DLD1 (cell line): ENCODE data around the gene DDX41.
"Not testable (repeated sequence)": the region's sequence is repeated elsewhere in the genome, so short reads cannot be mapped to it uniquely, and the experiment has no call there.

ENCODE experiments used
- in situ Hi-C: cut with HindIII; loops from 2 replicates; pipeline ENCODE4 v1.10.0; 2017; ENCODE audit warnings: low sequenced_read_pairs

The DDX41 gene

GRCh38 chr5:177516601-177517568 is at the start of gene DDX41:
DDX41 (minus strand) TSS chr5:177516961; CDS start chr5:177516945, 16 bp downstream.
- in situ Hi-C loops = no loop called here

GRCh38 chr5:177565046-177565445 is 48.3 kb upstream of the DDX41 start:
- in situ Hi-C loops = no loop called here

GRCh38 chr5:177559446-177559941 is 42.7 kb upstream of the DDX41 start:
- in situ Hi-C loops = not testable (repeated sequence)

GRCh38 chr5:177557796-177558195 is 41.0 kb upstream of the DDX41 start:
- in situ Hi-C loops = no loop called here

- in situ Hi-C loops = no loop called here
Measured at GRCh38 chr5:177557041-177557647, 40.4 kb upstream of the DDX41 start.

GRCh38 chr5:177555665-177556064 is 38.9 kb upstream of the DDX41 start:
- in situ Hi-C loops = no loop called here

GRCh38 chr5:177555228-177555627 is 38.5 kb upstream of the DDX41 start:
- in situ Hi-C loops = no loop called here

- in situ Hi-C loops = no loop called here
Measured at GRCh38 chr5:177554474-177555111, 37.8 kb upstream of the DDX41 start, which contains the start of gene FAM193B. FAM193B (minus strand) TSS chr5:177554563; CDS start chr5:177554458, 105 bp downstream.

GRCh38 chr5:177553671-177554429 is 37.1 kb upstream of the DDX41 start:
- in situ Hi-C loops = no loop called here

GRCh38 chr5:177552839-177553455 is 36.2 kb upstream of the DDX41 start:
- in situ Hi-C loops = no loop called here

GRCh38 chr5:177550122-177550521 is 33.4 kb upstream of the DDX41 start:
- in situ Hi-C loops = no loop called here

GRCh38 chr5:177548495-177548894 is 31.7 kb upstream of the DDX41 start:
- in situ Hi-C loops = no loop called here

- in situ Hi-C loops = no loop called here
Measured at GRCh38 chr5:177547736-177548135, 31.0 kb upstream of the DDX41 start.

GRCh38 chr5:177546258-177546741 is 29.5 kb upstream of the DDX41 start:
- in situ Hi-C loops = no loop called here

- in situ Hi-C loops = no loop called here
Measured at GRCh38 chr5:177545487-177546257, 28.9 kb upstream of the DDX41 start.

- in situ Hi-C loops = no loop called here
Measured at GRCh38 chr5:177542816-177543465, 26.2 kb upstream of the DDX41 start.

GRCh38 chr5:177540438-177540837 is 23.7 kb upstream of the DDX41 start:
- in situ Hi-C loops = no loop called here

- in situ Hi-C loops = no loop called here
Measured at GRCh38 chr5:177539411-177539810, 22.6 kb upstream of the DDX41 start.

- in situ Hi-C loops = no loop called here
Measured at GRCh38 chr5:177538876-177539275, 22.1 kb upstream of the DDX41 start.
